ENCODE measurements around the gene HUNK. TPM values are rescaled to one million over a fixed set of nuclear protein-coding genes. Genes with fewer than 3 reads are reported as not detected.

HUNK gene
- total RNA-seq, 4 donors from 2014 or later: 0.12 to 1.5 (median 0.91) TPM

DNA sequence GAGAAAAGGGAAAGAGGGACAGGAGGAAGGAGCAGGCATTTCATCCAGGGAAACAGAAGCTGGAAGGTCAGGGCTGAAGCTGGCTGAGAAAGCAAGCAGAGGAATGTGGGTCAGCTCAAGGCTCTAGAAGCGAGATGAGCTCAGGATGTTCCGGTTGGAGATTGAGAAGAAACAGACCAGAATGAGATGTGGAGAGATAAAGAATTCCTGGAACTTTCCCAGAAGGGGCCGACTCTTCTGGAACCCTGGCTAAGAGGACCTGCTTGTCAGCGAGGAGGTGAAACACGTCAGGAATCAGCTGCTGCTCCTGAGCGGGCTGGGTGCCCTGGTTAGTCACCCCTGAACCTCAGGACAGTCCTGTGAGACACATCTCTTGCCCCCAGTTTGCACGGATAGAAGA lies 75.9 kb downstream of the HUNK start:
- TF ChIP-seq, protein P1, sequence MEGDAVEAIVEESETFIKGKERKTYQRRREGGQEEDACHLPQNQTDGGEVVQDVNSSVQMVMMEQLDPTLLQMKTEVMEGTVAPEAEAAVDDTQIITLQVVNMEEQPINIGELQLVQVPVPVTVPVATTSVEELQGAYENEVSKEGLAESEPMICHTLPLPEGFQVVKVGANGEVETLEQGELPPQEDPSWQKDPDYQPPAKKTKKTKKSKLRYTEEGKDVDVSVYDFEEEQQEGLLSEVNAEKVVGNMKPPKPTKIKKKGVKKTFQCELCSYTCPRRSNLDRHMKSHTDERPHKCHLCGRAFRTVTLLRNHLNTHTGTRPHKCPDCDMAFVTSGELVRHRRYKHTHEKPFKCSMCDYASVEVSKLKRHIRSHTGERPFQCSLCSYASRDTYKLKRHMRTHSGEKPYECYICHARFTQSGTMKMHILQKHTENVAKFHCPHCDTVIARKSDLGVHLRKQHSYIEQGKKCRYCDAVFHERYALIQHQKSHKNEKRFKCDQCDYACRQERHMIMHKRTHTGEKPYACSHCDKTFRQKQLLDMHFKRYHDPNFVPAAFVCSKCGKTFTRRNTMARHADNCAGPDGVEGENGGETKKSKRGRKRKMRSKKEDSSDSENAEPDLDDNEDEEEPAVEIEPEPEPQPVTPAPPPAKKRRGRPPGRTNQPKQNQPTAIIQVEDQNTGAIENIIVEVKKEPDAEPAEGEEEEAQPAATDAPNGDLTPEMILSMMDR (IDR thresholded peaks at IDR 0.05): no peak
- ATAC-seq (ENCODE audit: low FRiP score): no peak

GRCh38 chr21:31952828-31953227 lies 80.0 kb downstream of the HUNK start:
- TF ChIP-seq, protein P1 (IDR thresholded peaks at IDR 0.05): no peak
- DNase-seq (ENCODE audit: low spot score): no peak
- ATAC-seq (ENCODE audit: low FRiP score): no peak

More for the DNA sequence above, 75.9 kb downstream of the HUNK start:
- DNase-seq (ENCODE audit: low spot score): no peak

DNA sequence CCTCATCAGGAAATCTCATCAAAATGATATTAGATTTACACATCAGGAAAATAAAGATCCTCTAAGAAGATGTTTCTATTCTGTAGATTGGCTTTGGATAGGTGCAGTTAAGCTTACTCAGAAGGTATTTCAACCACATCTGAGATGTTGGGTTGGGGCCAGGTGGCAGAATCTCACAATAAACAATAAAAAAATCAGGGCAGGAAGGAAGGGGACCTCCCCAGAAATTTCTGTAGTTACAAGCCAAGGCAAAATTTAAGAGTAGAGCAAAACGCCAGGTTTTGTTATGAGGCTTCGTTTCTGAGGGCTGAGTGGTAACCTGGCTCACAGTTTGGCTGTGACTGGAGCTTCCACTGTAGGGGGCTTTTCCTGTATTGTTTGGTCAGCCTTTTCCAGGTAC lies 84.8 kb downstream of the HUNK start:
- no peak for DNase-seq (ENCODE audit: low spot score)
- TF ChIP-seq, protein P1 (IDR thresholded peaks at IDR 0.05): no peak
- no peak for ATAC-seq (ENCODE audit: low FRiP score)

DNA sequence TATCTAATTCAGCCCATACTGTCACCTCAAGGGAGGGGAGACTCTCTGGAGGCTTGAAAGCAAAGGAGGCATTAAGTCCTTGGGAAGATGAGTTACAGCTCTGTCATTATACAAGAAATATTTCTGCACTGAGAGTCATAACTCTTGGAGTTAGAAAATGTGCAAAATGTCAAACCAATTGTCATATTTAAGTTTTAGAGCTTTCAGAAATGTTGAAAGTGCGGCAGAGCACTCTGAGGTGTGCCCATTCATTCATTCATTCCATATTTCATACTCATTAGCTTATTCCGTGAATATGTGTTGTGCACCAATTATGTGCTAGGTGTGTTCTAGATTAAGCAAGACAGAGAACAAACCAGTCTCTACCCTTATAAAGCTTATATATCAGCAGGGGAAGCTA lies 87.1 kb downstream of the HUNK start:
- TF ChIP-seq, protein P1 (IDR thresholded peaks at IDR 0.05): no peak
- ATAC-seq (ENCODE audit: low FRiP score): no peak
- DNase-seq (ENCODE audit: low spot score): no peak

GRCh38 chr21:31961027-31961426 lies 88.2 kb downstream of the HUNK start:
- DNase-seq (ENCODE audit: low spot score) (no peak), ATAC-seq (ENCODE audit: low FRiP score) (no peak)
- TF ChIP-seq, protein P1 (IDR thresholded peaks at IDR 0.05): no peak

DNA sequence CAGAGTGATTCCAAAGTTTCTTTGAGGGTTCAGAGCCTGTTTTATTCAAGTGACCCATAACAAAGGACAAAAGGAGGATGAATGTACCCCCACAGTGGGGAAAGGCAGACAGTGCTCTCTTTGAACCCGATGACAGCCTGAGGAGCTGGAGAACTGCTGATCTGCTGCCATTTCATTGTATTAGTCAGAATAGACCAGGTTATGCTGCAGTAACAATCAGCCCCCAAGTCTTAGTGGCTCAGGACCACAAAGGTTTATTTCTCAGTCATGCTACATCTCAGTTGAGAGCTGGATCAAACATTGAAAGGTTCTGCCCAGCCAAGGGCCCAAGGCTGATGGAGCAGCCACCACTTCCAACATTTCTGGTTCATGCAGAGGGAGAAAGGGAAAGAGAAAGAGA lies 88.9 kb downstream of the HUNK start:
- TF ChIP-seq, protein P1 (IDR thresholded peaks at IDR 0.05): no peak
- ATAC-seq (ENCODE audit: low FRiP score) (no peak), DNase-seq (ENCODE audit: low spot score) (no peak)

- TF ChIP-seq, protein P1 (IDR thresholded peaks at IDR 0.05): no peak
- ATAC-seq (ENCODE audit: low FRiP score) (no peak), DNase-seq (ENCODE audit: low spot score) (no peak)
Observed at GRCh38 chr21:31964692-31965091, 91.9 kb downstream of the HUNK start.
